B cell (primary cell): Measurements from ENCODE around the gene NFU1.

Source experiments
- CTCF ChIP-seq: fragments of 200-600 bp; IDR thresholded peaks from one replicate; pipeline ENCODE4 v1.8.0; 2022; ENCODE audit warnings: antibody characterized with exemption, mild to moderate bottlenecking
- EZH2 ChIP-seq: IDR thresholded peaks from 2 replicates; pipeline ENCODE4 v1.6.1; 2012; ENCODE audit warnings: borderline replicate concordance, low read depth, mild to moderate bottlenecking, moderate library complexity, low read length; ENCODE audit not compliant: insufficient read depth, poor library complexity, severe bottlenecking

- TF ChIP-seq CTCF (no peak), EZH2 (no peak)
Observed at GRCh38 chr2:69437751-69438154, 518 bp upstream of the NFU1 start.
